C4-2B (cell line): ENCODE measurements around the gene ANO3.

ENCODE experiments used
- ZFX ChIP-seq: fragments of 450-650 bp; IDR thresholded peaks from 2 replicates; pipeline ENCODE4 v1.6.1; 2017
- TF ChIP-seq, protein P1 (sequence below): fragments of 450-650 bp; conservative IDR thresholded peaks from 2 replicates; pipeline ENCODE4 v1.5.1; 2017; ENCODE audit warnings: mild to moderate bottlenecking

GRCh38 chr11:26556582-26556981 lies 224.7 kb downstream of the ANO3 start:
- TF ChIP-seq, protein P1, sequence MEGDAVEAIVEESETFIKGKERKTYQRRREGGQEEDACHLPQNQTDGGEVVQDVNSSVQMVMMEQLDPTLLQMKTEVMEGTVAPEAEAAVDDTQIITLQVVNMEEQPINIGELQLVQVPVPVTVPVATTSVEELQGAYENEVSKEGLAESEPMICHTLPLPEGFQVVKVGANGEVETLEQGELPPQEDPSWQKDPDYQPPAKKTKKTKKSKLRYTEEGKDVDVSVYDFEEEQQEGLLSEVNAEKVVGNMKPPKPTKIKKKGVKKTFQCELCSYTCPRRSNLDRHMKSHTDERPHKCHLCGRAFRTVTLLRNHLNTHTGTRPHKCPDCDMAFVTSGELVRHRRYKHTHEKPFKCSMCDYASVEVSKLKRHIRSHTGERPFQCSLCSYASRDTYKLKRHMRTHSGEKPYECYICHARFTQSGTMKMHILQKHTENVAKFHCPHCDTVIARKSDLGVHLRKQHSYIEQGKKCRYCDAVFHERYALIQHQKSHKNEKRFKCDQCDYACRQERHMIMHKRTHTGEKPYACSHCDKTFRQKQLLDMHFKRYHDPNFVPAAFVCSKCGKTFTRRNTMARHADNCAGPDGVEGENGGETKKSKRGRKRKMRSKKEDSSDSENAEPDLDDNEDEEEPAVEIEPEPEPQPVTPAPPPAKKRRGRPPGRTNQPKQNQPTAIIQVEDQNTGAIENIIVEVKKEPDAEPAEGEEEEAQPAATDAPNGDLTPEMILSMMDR, result no peak
- TF ChIP-seq ZFX, result no peak
